HG03354 (cell line): ENCODE data around the gene SLC17A1.
"Not testable (repeated sequence)": the region's sequence is repeated elsewhere in the genome, so short reads cannot be mapped to it uniquely, and the experiment has no call there.

Experiments
- ATAC-seq: cut with Tn5 transposase; IDR thresholded peaks from one replicate; pipeline ENCODE4 v1.9.1; 2021; ENCODE audit warnings: mild to moderate bottlenecking; ENCODE audit not compliant: unreplicated experiment, poor library complexity, severe bottlenecking

The SLC17A1 gene

DNA sequence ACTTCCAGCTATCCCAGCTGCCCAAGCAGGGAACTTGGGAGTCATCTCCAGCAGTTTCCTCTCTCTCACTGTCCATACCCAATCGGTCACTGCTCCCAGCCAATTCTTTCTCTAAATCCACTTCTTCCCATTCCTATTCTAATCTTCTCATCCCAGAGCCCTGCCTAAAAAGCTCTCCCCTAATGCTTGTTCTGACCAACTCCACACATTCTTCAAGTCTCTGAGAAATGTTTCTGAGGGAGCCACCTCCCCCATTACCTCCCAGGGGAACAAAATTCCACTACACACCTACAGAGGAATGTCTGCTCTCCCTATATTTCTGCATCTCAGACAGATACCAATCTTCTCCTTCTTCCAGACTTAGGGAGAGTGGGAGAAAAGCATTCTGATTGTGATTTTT lies 63.3 kb downstream of the SLC17A1 start:
- ATAC-seq: no peak

- no peak for ATAC-seq
Measured at GRCh38 chr6:25764611-25765010, 67.2 kb downstream of the SLC17A1 start.

DNA sequence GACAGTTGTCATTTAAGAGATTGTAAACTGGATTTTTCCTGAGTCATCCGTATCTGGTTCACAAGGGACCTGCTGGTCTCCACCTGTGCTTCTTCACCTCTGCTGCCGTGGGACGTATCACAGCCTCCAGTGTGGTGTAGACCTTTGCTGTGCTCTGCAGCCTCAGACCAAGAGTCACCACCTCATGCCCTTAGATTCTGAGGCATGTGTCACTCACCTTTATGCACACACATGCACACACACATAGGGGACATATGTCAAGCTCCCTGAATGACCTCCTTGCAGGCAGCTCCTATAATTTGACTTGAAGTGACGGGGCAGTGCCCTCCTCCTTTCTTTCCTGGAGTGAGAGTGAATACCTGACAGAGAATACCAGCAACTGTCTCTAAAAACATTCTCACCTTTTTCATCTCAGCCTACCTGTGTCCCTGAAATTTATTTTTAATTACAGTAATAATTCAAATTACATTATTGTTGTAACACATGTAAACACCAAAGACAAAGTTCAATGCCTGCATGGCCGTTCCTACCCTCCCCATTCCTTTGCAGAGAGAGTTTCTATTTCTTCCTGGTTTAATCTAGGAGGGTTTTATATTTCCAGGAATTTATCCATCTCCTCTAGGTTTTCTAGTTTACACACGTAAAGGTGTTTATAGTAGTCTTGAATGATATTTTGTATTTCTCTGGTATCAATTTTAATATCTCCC lies 73.8 kb downstream of the SLC17A1 start:
- no peak for ATAC-seq

DNA sequence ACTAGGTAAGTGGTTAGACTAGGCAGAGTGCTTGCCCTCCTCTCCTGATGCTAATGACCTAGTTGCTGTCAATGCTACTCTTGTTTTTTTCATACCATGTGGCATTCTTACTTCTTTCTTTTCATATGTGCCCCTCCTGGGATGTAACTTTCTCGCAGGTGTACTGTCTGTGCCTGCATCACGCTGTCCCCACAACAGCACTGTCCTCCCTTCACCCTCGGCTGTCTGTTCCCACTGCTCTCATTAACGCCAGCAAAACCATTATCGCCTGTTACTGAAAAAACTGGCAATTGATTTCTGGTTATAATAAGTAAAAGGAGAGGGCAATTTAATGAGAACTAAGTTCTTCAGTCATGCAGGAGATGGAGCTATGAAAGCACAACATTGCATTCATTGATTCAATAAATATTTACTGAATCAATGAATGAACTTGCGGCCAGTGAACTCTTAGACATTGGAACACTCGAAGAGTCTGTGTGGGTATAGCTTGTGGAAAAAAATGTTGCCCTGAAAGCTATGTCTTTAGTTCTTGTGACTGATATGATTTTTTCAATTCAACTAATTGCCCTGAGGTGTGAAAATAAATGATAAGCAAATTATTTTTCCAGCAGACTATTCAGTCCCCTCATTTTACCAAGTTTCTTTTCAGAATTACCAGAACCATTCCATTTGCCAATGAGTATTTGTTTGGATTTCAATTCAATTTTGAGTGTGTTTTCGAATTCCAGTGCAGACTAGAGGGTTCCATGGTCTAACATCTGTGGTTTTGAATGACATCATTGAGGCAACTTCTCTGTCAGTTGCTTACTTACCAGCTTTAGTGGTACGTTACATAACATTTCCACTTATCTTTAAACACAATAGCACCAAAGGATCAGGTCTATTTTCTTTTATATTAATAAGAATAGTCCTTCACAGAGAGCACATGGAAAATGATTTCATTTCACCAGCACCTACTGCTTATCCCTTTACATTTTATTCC lies 75.2 kb downstream of the SLC17A1 start:
- ATAC-seq: no peak

DNA sequence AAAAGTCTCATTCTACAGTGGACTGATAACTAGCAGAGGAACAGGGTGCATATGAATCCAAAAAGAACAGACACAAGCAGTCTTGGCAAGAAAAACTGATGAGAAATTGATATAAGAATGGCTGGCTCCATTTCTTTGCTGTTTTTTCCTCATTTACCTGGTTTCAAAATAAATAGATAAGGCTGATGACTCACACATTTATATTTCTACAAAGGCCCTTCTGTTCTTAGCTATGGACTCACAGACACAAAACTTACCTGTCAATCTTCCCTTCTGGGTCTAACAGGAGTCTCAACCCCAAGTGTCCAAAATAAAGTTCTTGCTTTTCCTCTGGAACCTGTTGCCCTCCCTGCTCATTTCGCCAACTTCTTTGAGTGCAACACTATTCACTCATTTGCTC lies 76.4 kb downstream of the SLC17A1 start:
- no peak for ATAC-seq

DNA sequence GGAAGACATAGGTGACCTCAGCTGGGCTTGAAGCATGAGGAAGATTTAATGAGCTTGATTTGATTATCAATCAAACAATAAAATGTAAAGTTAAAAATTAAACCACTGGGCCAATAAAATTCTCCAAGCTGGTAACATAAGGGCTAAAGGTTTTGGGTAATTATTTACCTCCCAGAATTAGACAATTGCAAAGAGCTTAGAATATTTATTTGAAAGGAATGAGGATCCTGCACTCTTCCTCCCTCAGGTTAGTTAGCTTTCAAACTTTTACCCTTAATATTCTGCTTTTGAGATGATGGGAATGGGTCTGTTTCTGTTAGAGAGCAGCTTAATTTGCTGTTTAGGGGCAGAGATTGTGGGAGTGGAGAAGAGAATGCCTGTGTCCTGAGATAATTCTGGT lies 77.3 kb downstream of the SLC17A1 start, which contains the start of gene SLC17A4:
SLC17A4 (plus strand) TSS at position 208 of the 400 bp plus-strand sequence. CDS start 7,221 bp downstream, outside the sequence.
- no peak for ATAC-seq

DNA sequence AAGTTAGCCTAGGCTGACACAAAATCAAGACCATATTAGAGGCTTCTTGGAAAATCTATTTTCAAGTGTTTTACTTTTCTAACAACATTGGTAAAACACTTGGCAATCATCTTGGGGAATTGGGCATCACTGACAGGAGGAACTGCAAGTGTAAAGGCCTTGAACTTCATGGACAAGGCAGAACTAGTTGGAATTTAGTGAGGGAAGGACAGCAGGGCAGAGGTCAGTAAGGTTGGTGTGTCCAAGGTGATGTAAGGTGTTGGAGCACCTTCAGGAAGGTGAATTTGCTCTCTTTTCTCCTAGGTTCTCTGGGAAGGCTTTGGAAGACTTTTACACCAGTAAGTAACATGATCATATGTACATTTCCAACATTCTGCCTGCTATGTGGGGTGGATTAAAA lies 78.8 kb downstream of the SLC17A1 start:
- ATAC-seq: no peak

- ATAC-seq: no peak
Measured at GRCh38 chr6:25750906-25751305, 80.9 kb downstream of the SLC17A1 start.

- ATAC-seq: no peak
Measured at GRCh38 chr6:25749837-25750236, 82.0 kb downstream of the SLC17A1 start.

GRCh38 chr6:25748601-25749517 lies 83.0 kb downstream of the SLC17A1 start:
- ATAC-seq: not testable (repeated sequence)

- no peak for ATAC-seq
Measured at GRCh38 chr6:25748049-25748448, 83.8 kb downstream of the SLC17A1 start.

- ATAC-seq: no peak
Measured at GRCh38 chr6:25747477-25747876, 84.4 kb downstream of the SLC17A1 start.

GRCh38 chr6:25746968-25747367 lies 84.9 kb downstream of the SLC17A1 start:
- no peak for ATAC-seq

- ATAC-seq: no peak
Measured at GRCh38 chr6:25745836-25746235, 86.0 kb downstream of the SLC17A1 start.

DNA sequence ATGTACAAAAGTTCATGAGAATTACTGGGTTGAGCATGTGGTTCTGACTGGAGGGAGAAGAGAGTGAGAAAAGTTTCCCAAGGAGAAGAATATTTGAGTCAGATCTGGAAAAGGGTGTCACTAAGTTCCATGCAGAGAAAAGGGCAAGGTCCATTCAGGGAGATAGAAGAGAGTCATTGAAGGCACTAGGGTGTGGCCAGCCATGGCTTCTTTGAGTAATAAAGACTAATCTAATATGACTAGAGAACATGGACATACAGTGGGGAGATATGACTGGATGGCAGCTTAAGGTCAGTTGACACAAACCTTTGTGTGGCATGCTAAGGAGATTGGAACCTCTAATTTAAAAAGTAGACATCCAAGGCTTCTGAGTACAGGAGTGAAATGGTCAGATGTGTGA lies 88.0 kb downstream of the SLC17A1 start:
- no peak for ATAC-seq

DNA sequence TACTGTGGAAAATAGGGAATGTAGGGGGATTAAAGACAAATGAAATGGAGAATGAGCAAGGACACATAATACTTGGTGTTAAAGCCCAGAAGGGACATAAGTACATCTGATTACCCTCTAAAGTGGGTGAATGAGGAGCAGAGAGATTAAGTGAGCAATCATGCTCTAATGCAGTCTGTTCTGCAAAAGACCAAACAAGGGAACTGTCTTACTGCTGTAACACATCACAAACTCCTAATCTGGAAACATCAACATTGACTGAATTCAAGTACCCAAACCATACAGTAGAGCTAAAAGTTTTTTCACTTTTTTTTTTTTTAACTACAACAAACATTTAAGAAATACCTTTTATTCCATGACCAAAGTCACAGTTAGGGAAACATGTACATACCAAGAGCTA lies 96.6 kb downstream of the SLC17A1 start:
- ATAC-seq: no peak
